Measurements from ENCODE around the gene MSL1.

MSL1 gene

GRCh38 chr17:40174514-40174913 lies 52.7 kb downstream of the MSL1 start:
- DNase-seq (ENCODE audit: low read depth, low spot score) = no peak

DNA sequence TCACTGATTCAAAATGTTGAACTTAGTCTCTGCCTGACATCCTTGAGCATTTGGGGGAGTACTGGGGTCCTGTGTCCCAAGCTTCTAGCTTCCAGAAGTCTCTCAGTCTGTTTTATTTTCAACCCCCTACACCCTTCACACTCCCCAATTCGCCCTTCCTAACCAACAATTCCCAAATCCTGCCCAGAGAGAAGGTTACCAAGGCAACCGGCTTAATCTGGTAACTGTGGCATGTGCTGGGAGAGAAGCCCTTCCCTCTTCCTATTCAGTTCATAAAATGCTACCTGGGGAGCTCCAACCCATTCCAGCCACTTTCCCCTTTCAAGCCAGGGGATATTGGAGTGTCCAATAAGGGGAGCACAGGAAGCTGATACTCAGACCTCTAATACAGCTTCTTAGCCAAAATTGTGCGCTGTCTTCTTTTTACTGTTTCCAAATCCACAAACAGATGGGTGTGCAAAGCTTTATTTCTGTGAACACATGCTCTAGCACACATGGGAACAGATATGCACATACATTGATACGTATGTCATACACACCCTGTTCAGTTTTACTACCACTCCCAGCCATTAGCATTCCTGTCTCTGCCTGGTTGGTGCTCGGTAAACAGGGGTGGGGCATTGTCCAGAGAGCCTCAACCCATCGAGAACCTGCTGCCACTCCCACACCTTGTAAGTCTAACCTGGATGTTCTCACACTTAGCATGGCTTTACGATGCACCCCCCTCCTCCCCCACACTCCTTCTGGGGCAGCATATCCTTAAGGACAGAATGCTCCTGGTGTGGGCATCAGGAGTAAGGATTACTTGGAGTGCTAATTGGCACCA lies 54.4 kb downstream of the MSL1 start:
- DNase-seq (ENCODE audit: low read depth, low spot score) = no peak

DNA sequence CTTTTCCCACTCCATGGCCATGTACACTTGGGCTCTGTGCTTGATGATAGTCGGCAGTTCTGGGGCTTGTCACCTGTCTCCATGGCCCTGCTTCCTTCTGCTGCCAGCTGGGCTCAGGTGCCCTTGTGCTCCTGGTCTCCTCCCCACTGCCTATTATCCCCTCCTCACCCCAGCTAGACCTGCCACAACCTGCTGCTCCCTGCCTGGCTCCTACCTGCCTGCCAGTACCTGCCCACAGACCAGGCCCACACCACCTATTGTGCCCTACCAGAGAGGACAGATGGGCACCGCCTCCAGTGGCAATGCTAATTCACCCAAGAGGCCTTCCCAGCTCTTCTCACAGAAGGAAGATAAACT lies 55.0 kb downstream of the MSL1 start:
- no peak for DNase-seq (ENCODE audit: low read depth, low spot score)

GRCh38 chr17:40177275-40177874 lies 55.6 kb downstream of the MSL1 start, which contains the start of gene RAPGEFL1:
RAPGEFL1 (plus strand) TSS chr17:40177470; CDS start chr17:40177862, 392 bp downstream.
- DNase-seq (ENCODE audit: low read depth, low spot score) = peak; percentile 87

GRCh38 chr17:40178021-40178601 lies 56.3 kb downstream of the MSL1 start:
- no peak for DNase-seq (ENCODE audit: low read depth, low spot score)

- no peak for DNase-seq (ENCODE audit: low read depth, low spot score)
Measured at GRCh38 chr17:40178660-40179059, 56.9 kb downstream of the MSL1 start.

DNA sequence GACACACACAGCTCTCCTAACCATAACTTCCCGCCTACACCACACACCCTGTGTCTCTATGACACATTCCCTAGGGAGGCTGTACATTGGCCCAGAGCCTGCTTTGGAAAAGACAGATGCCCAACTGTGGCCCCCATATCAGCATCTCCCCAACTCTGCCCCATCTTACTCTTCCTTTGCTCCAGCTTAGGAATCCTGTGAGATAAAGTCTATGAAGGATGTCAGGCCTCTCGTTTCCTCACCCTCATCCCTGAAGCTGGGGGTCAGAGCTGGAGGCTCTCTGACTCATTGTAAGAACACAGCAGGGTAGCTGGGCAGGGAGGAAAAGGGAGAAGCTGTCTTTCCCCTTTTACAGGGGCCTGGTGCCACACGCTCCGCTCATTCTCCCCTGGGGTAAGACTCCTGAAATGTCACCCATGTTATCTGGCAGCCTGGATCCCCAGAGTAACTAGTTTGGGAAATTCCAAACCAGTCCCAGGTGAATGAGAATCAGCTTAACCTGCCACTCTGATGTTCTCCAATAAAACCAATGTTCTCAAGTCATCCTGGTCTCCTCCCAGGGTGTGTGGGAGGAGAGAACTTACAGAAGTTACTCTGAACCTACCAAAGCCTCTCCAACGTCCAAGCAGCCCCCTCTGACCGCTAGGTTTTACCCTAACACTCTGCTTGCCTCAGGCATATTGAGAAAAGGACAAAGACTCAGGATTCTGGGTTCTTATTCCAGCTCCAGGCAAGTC lies 58.3 kb downstream of the MSL1 start:
- peak; percentile 62 for DNase-seq (ENCODE audit: low read depth, low spot score)

DNA sequence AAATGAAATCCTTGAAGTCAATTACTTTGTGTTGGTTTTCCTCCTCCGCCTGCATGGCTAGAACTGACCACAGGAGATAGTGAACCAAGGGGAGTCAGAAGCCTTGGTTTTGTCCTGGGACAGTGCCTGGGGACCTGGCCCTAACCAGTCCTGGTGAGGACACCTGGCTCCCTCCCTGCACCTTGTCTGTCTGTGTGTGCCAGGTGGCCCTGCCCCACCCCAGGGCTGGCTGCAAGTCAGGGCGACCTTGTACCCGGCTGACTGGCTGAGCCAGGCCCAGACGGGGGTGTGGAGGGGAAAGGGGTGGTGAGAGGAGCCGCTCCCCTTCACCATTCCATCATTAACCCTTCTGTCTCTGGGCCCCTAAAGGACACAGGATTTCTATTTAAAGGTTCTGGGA lies 58.9 kb downstream of the MSL1 start:
- DNase-seq (ENCODE audit: low read depth, low spot score) = no peak

DNA sequence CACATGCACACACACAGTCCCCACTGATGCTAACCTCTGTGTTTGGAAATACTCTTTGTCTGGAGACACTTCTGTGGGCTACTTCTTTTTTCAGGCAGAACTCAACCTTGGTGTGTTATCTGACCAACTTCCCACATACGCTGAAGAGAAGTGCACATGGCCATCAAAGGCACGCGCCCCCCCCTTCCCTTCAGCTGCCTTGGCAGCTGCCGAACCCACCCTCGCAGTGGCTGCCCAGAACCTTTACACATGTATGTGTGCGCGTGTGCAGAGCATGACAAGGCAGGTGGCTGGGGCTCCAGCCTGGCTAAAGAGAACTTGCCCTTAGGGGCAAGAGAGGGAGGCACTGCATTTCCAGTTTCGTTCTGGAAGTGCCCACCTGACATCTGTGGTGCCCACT lies 59.4 kb downstream of the MSL1 start:
- no peak for DNase-seq (ENCODE audit: low read depth, low spot score)

DNA sequence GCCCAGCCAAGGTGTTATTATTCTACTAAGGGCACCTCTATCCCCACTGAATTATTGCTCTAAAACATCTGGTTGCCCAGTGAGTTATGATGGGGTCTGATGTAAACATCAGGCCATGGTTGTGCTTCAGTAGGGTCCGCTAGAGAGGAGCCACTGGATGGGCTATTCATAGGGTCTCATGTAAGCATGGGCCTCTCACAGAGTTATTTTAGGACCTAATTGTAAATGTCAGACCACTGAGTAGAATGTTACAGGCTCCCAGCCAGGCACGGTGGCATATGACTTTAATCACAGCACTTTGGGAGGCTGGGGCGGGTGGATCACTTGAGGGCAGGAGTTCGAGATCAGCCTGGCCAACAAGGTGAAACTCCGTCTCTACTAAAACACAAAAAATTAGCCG lies 60.8 kb downstream of the MSL1 start:
- no peak for DNase-seq (ENCODE audit: low read depth, low spot score)
